HG03520 (cell line): ENCODE results near the gene LYRM4.

ENCODE experiments used
- ATAC-seq: cut with Tn5 transposase; IDR thresholded peaks from one replicate; pipeline ENCODE4 v1.9.1; 2021; ENCODE audit warnings: mild to moderate bottlenecking, moderate library complexity; ENCODE audit not compliant: unreplicated experiment

The LYRM4 gene

GRCh38 chr6:5206920-5207561 is 53.7 kb downstream of the LYRM4 start:
- no peak for ATAC-seq

GRCh38 chr6:5205877-5206850 is 54.6 kb downstream of the LYRM4 start:
- no peak for ATAC-seq

DNA sequence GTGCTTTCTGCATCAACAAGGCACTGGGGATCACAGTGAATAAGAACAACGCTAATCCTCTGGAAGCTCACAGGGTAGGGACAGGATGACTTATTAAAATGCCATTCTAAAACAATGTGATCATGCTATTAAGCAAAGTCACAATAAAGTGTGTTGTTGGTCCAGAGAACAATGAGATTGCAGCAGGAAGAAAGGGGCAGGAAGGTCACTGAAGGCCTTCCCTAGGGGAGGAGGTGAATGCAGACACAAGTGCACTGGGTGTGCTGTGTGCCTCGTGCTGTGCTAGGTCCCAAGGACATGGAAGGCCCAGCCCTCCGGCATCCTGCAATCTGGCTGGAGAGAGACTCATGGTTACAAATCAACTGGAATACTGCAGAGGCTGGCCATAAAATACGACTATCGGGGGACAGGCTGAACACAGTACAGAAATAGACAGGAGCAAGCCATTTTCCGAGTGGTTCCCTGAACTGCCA is 55.7 kb downstream of the LYRM4 start:
- ATAC-seq: no peak

DNA sequence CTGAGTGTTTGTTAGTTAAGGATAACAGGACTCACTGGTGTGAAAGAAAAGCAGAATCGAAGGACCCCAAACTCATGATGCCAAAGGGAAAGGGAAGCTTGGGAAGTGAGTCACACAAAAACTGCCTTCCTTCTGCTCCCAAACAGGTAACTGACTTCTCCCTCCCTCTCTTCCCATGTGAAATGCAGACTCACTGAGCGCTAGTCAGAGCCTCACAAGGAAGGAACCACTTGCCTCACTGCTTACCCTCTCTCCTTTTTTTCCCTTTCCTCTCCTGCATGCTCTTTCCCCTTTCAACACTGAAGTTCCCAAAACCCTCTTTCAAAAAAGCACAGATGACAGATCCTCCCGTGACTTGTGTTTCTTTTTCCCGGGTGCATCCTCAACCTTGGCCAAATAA is 56.4 kb downstream of the LYRM4 start:
- no peak for ATAC-seq

GRCh38 chr6:5203546-5203945 is 57.2 kb downstream of the LYRM4 start:
- ATAC-seq: no peak

- no peak for ATAC-seq
These were observed 57.8 kb downstream of the LYRM4 start for GRCh38 chr6:5202941-5203340.

DNA sequence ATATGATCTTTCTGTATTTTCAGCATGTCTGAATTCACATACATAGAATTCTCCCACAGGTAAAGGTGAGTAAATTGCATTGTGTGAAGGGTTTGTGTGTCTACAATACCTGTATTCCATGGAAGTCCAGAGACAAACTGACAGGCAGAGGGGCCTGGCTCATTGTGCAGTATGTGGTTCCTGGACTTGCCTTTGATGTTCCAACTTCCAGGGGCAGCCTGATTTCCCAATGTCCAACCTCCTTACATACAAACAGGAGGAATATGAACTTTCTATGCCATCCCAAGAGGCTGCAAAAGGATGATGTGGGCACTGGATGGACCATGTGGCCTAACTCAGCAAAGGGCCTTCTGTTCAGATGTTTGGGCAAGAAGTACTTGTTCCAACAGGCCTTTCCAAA is 58.5 kb downstream of the LYRM4 start:
- ATAC-seq: no peak

DNA sequence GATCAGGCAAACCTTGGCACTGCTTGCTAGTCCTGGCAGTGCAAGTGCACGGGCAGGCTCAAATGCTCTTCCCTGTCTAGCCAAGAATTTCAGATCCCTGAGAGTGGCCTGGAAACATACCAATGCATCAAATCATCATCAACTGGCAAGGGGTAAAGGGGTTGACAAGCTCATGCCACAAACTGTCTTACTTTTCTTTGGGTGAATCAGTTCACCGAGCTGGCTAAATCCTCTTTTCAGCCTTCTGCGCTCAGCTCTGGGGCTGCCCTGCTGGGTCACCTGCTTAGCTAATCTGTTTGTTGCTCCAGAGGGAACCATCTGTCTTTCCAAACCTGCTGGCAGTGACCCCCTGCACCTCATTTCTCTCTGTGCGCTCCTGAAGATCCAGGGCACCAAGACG is 59.5 kb downstream of the LYRM4 start:
- no peak for ATAC-seq

DNA sequence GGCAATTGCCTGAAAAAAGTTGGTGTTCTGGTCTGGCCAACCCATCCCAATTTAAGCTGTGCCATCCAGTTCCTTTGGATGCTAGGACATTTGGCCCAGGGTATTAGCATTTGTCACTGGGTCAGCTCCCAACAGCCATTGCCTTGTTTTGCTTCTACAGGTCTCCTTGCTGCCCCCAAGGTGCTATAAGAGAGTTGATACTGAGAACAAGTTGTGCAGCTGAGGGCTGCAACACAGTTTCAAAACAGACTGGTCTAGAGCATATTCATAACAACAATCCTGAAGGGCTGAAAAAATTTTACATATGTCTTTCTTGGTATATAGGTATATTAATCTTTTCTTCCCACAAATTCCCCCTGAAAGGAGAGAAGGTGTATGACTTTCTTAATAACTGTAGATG is 61.0 kb downstream of the LYRM4 start:
- ATAC-seq: no peak

DNA sequence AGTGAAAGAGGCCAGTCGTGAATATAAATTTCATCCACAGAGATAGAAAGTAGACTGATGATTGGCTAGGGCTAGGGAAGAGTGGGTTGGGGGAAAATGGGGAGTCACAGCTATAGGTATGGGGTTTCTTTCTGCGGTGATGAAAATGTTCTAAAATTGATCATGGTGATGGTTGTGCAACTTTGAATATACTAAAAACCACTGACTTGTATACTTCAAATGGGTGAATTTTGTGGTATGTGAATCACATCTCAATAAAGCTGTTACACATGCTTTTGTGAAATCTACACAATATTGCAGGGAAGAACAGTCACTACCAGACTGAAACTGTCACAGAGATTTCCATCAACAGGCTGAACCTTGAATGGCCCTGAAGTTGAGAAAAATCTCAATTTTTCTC is 61.5 kb downstream of the LYRM4 start:
- ATAC-seq: no peak

- no peak for ATAC-seq
These were observed 63.7 kb downstream of the LYRM4 start for GRCh38 chr6:5197084-5197483.

DNA sequence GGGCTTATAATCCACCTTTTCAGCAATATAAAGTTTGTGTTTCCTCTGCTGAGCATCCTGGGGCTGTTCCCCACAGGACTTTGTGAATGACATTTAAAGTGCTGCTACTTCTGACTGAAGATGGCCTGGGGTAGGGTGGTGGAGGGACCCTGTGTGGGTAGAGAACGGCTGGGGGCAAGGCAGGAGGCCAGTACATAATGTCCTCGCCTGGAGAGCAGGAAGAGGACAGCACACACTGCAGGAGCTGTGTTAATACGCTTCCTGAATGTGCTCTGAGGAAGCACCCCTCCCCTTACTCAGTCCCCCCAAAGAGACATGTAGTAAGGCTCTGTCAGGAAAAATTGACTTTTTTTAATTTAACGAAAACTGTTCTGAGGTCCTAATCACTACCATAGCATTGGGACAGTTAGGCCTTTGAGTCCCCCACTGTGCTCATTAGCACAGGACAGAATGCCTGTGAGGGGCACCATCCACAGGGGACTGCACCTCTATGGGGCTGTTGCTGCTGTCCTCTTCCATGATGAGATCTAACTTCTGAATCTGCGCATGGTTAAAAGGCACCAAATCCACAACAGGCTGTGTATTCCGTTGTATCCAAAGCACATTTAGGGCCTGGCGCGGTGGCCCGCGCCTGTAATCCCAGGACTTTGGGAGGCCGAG is 68.5 kb downstream of the LYRM4 start:
- ATAC-seq: no peak

- no peak for ATAC-seq
These were observed 69.0 kb downstream of the LYRM4 start for GRCh38 chr6:5191722-5192121.

DNA sequence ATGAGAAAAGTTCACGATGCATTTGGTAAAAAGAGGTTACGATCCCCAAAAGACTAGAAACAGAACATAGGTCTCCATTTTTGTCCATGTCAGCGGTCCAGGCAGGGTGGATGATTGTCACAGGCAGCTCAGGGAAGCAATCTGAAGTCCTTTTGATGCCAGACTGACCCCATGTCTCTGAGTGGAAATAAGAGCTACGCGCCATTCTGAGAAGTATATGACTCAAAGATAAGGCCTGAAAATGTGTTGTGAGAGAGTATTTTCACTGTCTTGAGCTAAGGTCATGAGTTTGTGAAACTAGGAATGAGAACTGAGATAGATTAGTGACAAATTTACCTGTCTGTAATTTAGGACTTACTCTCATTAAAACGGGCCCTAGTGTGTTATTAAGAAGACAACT is 69.5 kb downstream of the LYRM4 start:
- no peak for ATAC-seq

- ATAC-seq: no peak
These were observed 70.2 kb downstream of the LYRM4 start for GRCh38 chr6:5190507-5190906.

- no peak for ATAC-seq
These were observed 72.1 kb downstream of the LYRM4 start for GRCh38 chr6:5188646-5189045.

DNA sequence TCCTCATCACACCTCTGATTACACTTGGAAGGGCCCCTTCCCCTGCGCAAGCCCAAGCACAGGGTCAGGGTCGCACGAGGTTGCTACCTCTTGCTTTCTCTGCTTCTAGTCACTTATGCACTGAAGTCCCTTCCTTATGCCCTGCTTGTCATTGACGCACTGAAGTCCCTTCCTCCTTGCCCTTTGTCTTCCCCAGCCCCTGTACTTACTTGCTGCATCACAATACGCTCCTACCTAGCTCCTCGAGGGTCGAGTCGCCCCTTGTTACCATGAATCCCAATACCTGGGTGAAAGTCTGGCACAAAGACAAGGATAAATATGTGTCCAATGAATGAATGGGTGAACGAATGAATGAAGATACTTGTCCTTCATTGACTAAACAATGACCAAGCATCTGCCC is 75.9 kb downstream of the LYRM4 start:
- ATAC-seq: no peak

GRCh38 chr6:5184218-5184617 is 76.5 kb downstream of the LYRM4 start:
- no peak for ATAC-seq

- ATAC-seq: no peak
These were observed 79.0 kb downstream of the LYRM4 start for GRCh38 chr6:5181510-5182317.

GRCh38 chr6:5180636-5181035 is 80.1 kb downstream of the LYRM4 start:
- ATAC-seq: no peak

GRCh38 chr6:5179917-5180316 is 80.8 kb downstream of the LYRM4 start:
- ATAC-seq: no peak
